CD4-positive, alpha-beta T cell treated with Interleukin-6 at 100 ng/mL for 8 hours (primary cell): ENCODE data around the gene DOCK4.

Experiments
- DNase-seq: peaks from one replicate; pipeline ENCODE4 v3.0.0-alpha.2; 2020; ENCODE audit warnings: mixed read lengths, low spot score

Gene DOCK4

DNA sequence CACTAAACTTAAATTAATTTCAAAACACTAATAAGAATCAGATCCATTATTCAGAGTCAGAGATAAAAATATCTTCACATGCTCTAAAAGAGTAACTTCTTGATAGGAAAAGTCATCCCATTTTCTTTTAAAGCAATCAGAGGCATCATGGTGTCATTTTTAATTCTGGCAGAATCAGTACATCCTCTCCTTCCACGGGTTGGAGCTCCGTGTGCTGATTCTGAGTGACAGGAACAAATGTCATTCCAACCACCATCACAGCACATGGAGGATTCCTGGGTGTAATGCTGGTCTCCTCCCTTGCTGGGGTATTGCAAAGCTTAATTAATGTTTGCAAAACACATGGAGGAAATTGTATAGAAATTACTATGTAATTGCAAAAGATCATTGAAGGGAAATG is 529.4 kb downstream of the DOCK4 start:
- DNase-seq: no peak
